ENCODE measurements around the gene MLLT1. TPM values are rescaled to one million over a fixed set of nuclear protein-coding genes. Genes with fewer than 3 reads are reported as not detected.

The MLLT1 gene
- total and polyA plus RNA-seq, 2 of the 8 experiments (the other 6 are each of a cell fraction or from before 2014, with no cell fraction given): 18.8 to 45.1 TPM

DNA sequence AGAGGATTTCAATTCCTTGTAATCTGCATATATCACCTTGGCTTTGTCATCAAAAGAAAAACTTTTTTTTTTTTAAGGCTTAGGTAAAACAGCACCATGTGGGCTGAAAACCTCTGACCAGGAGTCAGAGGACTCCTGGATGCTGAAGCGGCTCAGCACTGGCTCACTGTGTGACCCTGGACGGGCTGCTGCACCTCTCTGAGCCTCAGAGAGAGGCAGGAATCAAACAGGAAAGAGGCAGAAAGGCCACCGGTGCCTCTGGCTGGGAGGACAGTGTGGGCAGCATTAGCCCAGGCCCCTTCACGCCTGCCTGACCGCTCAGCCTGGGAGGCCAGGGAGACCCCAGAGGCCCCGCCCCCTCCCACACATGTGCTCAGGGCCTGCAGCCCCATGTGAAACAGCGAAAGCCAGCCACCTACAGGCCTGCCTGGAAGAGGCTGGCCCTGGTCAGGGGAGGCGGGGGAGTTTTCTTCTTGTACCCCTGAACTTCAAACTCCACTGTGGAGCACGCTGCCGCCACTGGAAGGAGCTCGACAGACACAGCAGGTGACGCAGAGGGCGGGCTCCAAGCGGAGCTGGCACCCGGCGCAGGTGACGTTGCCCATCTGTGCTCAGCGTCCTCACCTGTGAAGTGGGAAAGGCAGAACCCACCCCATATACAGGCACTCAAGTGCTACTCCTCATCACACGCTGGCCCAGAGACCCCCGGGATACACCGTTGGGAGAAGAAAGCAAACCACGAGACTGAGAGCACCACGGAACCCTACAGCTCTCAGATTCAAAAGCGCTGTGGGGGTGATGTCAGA, 39.7 kb downstream of the MLLT1 start:
- H4K8ac ChIP-seq (ENCODE audit: extremely low read depth, insufficient read depth, low read length): no peak overlapping the region; the same call in 1 of the 2 replicates
- TF ChIP-seq EZH2 (IDR thresholded peaks at IDR 0.05; ENCODE audit: low read depth, low read length, severe bottlenecking) (no peak), MAX (IDR thresholded peaks at IDR 0.05) (peak; percentile 26; the same call in 1 of the 2 replicates), KDM5A (IDR thresholded peaks at IDR 0.05; ENCODE audit: low read length) (no peak), CREB1 (IDR thresholded peaks at IDR 0.05) (no peak), ZNF274 (IDR thresholded peaks at IDR 0.05; ENCODE audit: borderline replicate concordance, extremely low read depth, low read length) (no peak), SP1 (IDR thresholded peaks at IDR 0.05; ENCODE audit: low read depth, low read length) (no peak), SRF (IDR thresholded peaks at IDR 0.05; ENCODE audit: low read depth, low read length) (no peak)
- POLR2A ChIA-PET (ENCODE audit: partially characterized antibody): interaction anchor here (0.8 to 1.4 kb wide), 2 partner anchors 31 to 184 kb away, joined by 3 read pairs; partner anchors contain the start of gene KHSRP

More for the DNA sequence above, 39.7 kb downstream of the MLLT1 start:
- H3K18ac ChIP-seq (ENCODE audit: extremely low read depth, low read length): no peak overlapping the region
- H3K36me3 ChIP-seq (ENCODE audit: control insufficient read depth in 2 of 4, insufficient read depth in 4 of 4, low read length in 3 of 4): no peaks in the 10 kb centered on the region; a peak in 4 of 8 replicates
- H3K4me3 ChIP-seq (ENCODE audit: extremely low read depth in 1 of 4, insufficient read depth in 2 of 4, low read depth in 3 of 4, low read length in 4 of 4): no peak overlapping the region
- H3K79me1 ChIP-seq (ENCODE audit: low read depth, low read length): peaks cover 41% of the 10 kb centered on the region
- no peak overlapping the region for H3K4ac ChIP-seq (replicated peaks; ENCODE audit: insufficient read length, low read depth, low read length)
- H3K9me3 ChIP-seq (ENCODE audit: insufficient read depth in 2 of 2, low read depth in 1 of 2, low read length in 1 of 2): no peaks in the 10 kb centered on the region
- no peak overlapping the region for H3K56ac ChIP-seq (replicated peaks; ENCODE audit: insufficient read length, low read depth, low read length)
- FAIRE-seq: no peak
- no peaks in the 10 kb centered on the region; a peak in 1 of 7 replicates for H3K27me3 ChIP-seq (replicated peaks in 1 of 4; ENCODE audit: control insufficient read depth in 3 of 4, extremely low read depth in 1 of 4, insufficient read depth in 3 of 4, low read length in 3 of 4)
- H4K91ac ChIP-seq (replicated peaks; ENCODE audit: insufficient read length, low read length): no peak overlapping the region
- 92% methylated on average over 20 of the region's 24 CpGs; no CpG with 5 or more reads in 1 of the 2 experiments for WGBS, 2 experiments (ENCODE audit: extremely low coverage in 1 of 2, insufficient coverage in 1 of 2, insufficient read length in 1 of 2, insufficient replicate concordance in 2 of 2, low coverage in 1 of 2, low lambda C conversion rate in 2 of 2, missing lambda C conversion rate in 1 of 2)
- no peak overlapping the region for H2AK5ac ChIP-seq (ENCODE audit: low read depth, low read length)
- no peak overlapping the region for H2BK120ac ChIP-seq (replicated peaks; ENCODE audit: low read depth, low read length)
- peaks cover 5 to 90% of the 10 kb centered on the region in 2 experiments for H3K79me2 ChIP-seq (ENCODE audit: control insufficient read depth in 1 of 2, insufficient read depth in 2 of 2, low read length in 2 of 2)
- H4K5ac ChIP-seq (ENCODE audit: insufficient read length, low read depth, low read length): no peak overlapping the region
- no peak overlapping the region for H2BK20ac ChIP-seq (ENCODE audit: low read length)
- H3K27ac ChIP-seq (ENCODE audit: low read depth, low read length): no peak overlapping the region
- H2BK15ac ChIP-seq (ENCODE audit: low read length): no peak overlapping the region
- H2BK5ac ChIP-seq (ENCODE audit: low read depth, low read length): no peak overlapping the region
- no peak for DNase-seq (ENCODE audit: low read depth in 1 of 2, low spot score in 2 of 2)
- peaks cover 4% of the 10 kb centered on the region; the same call in 1 of the 2 replicates for H3K23me2 ChIP-seq (ENCODE audit: low read depth, low read length)
- peaks cover 0 to 7% (median under 1%) of the 10 kb centered on the region in 4 experiments; a peak in 3 of 7 replicates for H3K4me1 ChIP-seq (replicated peaks in 1 of 4; ENCODE audit: control insufficient read depth in 3 of 4, insufficient read depth in 4 of 4, low read length in 3 of 4)
- CTCF ChIA-PET (ENCODE audit: partially characterized antibody): interaction anchor here (0.7 to 2.4 kb wide), 8 partner anchors 8 to 191 kb away, joined by 3 to 7 read pairs (median 3); no protein-coding TSS in a partner anchor
- H2BK12ac ChIP-seq (ENCODE audit: low read depth, low read length): no peak overlapping the region
- H3K14ac ChIP-seq (ENCODE audit: insufficient read length): no peak overlapping the region
- no peak overlapping the region for H3K23ac ChIP-seq (ENCODE audit: insufficient read length)
- H3K4me2 ChIP-seq (ENCODE audit: insufficient read depth in 1 of 2, low read depth in 2 of 2, low read length in 2 of 2): no peak overlapping the region
- H2AFZ ChIP-seq (ENCODE audit: low read length): no peak overlapping the region
- no peak overlapping the region for H3K9ac ChIP-seq (replicated peaks in 1 of 4; ENCODE audit: extremely low read depth in 1 of 4, low read depth in 3 of 4, low read length in 3 of 4)
- H4K20me1 ChIP-seq (replicated peaks in 1 of 2; ENCODE audit: control insufficient read depth in 1 of 2, insufficient read depth in 2 of 2, low read length in 2 of 2): peaks cover 22 to 53% of the 10 kb centered on the region in 2 experiments
